ENCODE measurements around the gene TANC1.

DNA sequence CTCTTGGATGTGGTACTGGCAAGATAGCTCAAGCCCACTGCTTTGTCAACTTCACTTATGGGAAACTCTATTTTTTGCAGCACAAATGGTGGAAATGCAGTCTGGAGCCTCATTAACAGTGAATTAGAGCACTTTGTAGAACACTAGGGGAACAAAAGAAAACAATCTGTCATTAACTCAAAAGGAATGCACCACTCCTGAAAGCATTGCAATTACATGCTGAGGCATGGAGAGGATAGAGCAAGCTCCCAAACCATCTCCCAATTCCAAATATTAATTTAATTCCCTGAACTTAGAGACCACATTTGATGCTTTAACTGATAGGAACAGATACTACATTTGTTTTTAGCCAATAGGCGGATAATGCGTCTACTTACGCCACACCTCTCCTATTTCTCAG is 32.8 kb upstream of the TANC1 start:
- TF ChIP-seq EZH2 (IDR thresholded peaks at IDR 0.05; ENCODE audit: insufficient read depth, poor library complexity, severe bottlenecking) (no peak), EZH2phosphoT487 (IDR thresholded peaks at IDR 0.05; ENCODE audit: insufficient read depth, low read depth) (no peak)

Measured in GM23248 (cell line).